Measurements from ENCODE around the gene PTPN6. TPM values are rescaled to one million over a fixed set of nuclear protein-coding genes. Genes with fewer than 3 reads are reported as not detected.

PTPN6 gene
- total and polyA plus RNA-seq, 2 of the 4 experiments (the other 2 are of a cell fraction): under 0.01 to 0.14 TPM

DNA sequence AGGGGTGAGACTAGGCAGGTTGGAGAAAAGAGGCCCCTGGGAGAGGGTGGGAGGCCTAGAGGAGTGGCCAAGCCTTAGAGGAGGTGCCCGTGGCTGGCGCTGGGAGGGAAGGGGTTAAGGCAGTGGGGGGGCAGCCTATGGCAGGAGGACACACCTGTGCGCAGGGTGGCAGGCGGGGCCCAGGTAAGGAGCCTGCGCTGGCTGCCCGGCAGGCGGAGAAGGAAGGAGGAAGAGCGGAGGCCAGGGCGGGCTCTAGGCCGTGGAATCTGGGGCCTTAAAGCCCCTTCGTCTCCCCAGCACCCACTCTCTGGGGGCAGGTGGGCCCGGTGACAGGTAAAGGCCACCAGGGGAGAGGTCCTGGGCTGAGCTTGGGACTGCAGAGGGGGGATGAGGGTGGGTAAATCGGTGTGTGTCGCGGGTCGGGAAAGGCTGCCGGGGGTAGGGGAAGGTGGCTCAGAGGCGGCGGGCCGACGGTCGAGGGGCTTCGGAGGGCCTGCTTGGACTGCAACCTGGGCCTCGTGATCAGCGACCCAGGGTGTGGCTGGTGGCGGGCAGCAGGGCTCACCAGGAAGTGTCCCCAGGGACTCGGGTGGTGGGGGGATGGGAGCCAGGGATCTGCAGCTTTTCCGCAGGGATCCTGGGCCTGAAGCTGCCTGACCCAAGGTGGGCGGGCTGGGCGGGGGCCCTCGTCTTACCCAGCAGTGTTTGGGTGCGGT lies 12.0 kb downstream of the PTPN6 start:
- Histone ChIP-seq H4K91ac (ENCODE audit: insufficient read depth, low read depth, low read length) (no peak overlapping the region), H3K27me3 (ENCODE audit: control insufficient read depth, insufficient read depth, low read length) (no peaks in the 10 kb centered on the region), H2BK5ac (ENCODE audit: low read depth, low read length, poor library complexity, severe bottlenecking) (no peak overlapping the region), H4K20me1 (ENCODE audit: insufficient read depth, low read length) (no peaks in the 10 kb centered on the region), H3K18ac (ENCODE audit: low read depth, low read length) (no peak overlapping the region), H3K14ac (replicated peaks; ENCODE audit: low read depth, low read length) (no peak overlapping the region), H2BK15ac (ENCODE audit: low read depth, low read length) (no peak overlapping the region), H2BK20ac (ENCODE audit: low read depth, low read length) (no peak overlapping the region), H3K4me3 (ENCODE audit: insufficient read depth, low read depth, low read length) (no peak overlapping the region), H3K9me3 (ENCODE audit: control insufficient read depth, insufficient read depth, low read length) (no peaks in the 10 kb centered on the region), H3K4ac (ENCODE audit: low read depth, low read length) (no peak overlapping the region), H4K8ac (ENCODE audit: low read depth in 2 of 2, low read length in 2 of 2) (no peak overlapping the region), H2AFZ (replicated peaks; ENCODE audit: low read length, poor library complexity) (peak overlapping the region; percentile 68), H4K5ac (ENCODE audit: low read depth, low read length) (no peak overlapping the region), H3K79me1 (ENCODE audit: low read depth in 1 of 2, low read length in 2 of 2) (peaks cover 5 to 15% of the 10 kb centered on the region in 2 experiments), H3K36me3 (ENCODE audit: control insufficient read depth, insufficient read depth, low read length) (peaks cover 31% of the 10 kb centered on the region), H2AK5ac (ENCODE audit: low read depth, low read length) (no peak overlapping the region), H3K56ac (ENCODE audit: extremely low read depth, insufficient read depth, low read length) (no peak overlapping the region), H3K4me2 (ENCODE audit: low read depth, low read length) (no peak overlapping the region), H3K4me1 (ENCODE audit: control insufficient read depth, insufficient read depth, low read length) (peaks cover 5% of the 10 kb centered on the region; the same call in 1 of the 2 replicates), H2BK120ac (ENCODE audit: low read depth, low read length) (no peak overlapping the region), H3K9ac (ENCODE audit: low read depth, low read length) (no peak overlapping the region), H3K9me1 (ENCODE audit: insufficient read depth, low read length) (no peaks in the 10 kb centered on the region), H3K27ac (ENCODE audit: insufficient read depth, low read length) (no peak overlapping the region), H3K23ac (ENCODE audit: low read depth, low read length) (no peak overlapping the region), H2AK9ac (replicated peaks; ENCODE audit: low read depth, low read length, poor library complexity) (peak overlapping the region; percentile 83)
- TF ChIP-seq SMC3 (IDR thresholded peaks at IDR 0.05; ENCODE audit: low read depth, low read length) (no peak), CHD1 (IDR thresholded peaks at IDR 0.05; ENCODE audit: low read depth, low read length) (no peak), BHLHE40 (IDR thresholded peaks at IDR 0.05; ENCODE audit: low read depth, low read length) (no peak), ELK1 (IDR thresholded peaks at IDR 0.05; ENCODE audit: borderline replicate concordance, low read depth, low read length) (no peak), RAD21 (IDR thresholded peaks at IDR 0.05; ENCODE audit: low read length) (no peak), MAZ (IDR thresholded peaks at IDR 0.05; ENCODE audit: borderline replicate concordance, low read depth, low read length) (no peak), NFE2L2 (IDR thresholded peaks at IDR 0.05; ENCODE audit: low read depth, low read length) (no peak), RFX5 (IDR thresholded peaks at IDR 0.05; ENCODE audit: low read depth, low read length) (no peak), POLR2A (IDR thresholded peaks at IDR 0.05; ENCODE audit: low read depth, low read length) (no peak), FOS (IDR thresholded peaks at IDR 0.05; ENCODE audit: low read depth, low read length) (no peak), USF2 (IDR thresholded peaks at IDR 0.05; ENCODE audit: low read depth, low read length) (no peak)
- dilution Hi-C loops (cut with HindIII; ENCODE audit: low sequenced_read_pairs, unreplicated experiment) (no loop called here), in situ Hi-C loops (cut with MboI; ENCODE audit: low sequenced_read_pairs) (loop anchor here (5.0 kb wide), 1 partner anchor 96 kb away; the partner anchor contains the start of gene TPI1), intact Hi-C loops (cut with micrococcal nuclease) (no loop called here)
- WGBS, 2 experiments (ENCODE audit: extremely low coverage in 2 of 2, insufficient read length in 1 of 2): 93% methylated on average over 4 of the region's 32 CpGs; no CpG with 5 or more reads in 1 of the 2 experiments
- ChIA-PET POLR2A (ENCODE audit: unreplicated experiment) (no interaction called here), CTCF (interaction anchor here (1.7 kb wide), 1 partner anchor 150 kb away, joined by 3 read pairs; no protein-coding TSS in a partner anchor)
- no TSS peak for BruUV-seq (replicated peaks)
- DNase-seq: no peak
- ATAC-seq (ENCODE audit: low read depth): no peak
